GM23338 (cell line): ENCODE data around the gene NUTF2. TPM values are rescaled to one million over a fixed set of nuclear protein-coding genes. Genes with fewer than 3 reads are reported as not detected.

Experiments used
- ATAC-seq: fragments of 200-7000 bp; cut with Tn5 transposase; 3 replicates; pipeline ENCODE4 v1.9.1; 2020
- DNase-seq: peaks from one replicate; pipeline ENCODE4 v3.0.0-alpha.2; 2015; ENCODE audit warnings: low spot score
- H2AFZ ChIP-seq: fragments of 200-600 bp; sonication (generic); 2 replicates; pipeline ENCODE4 v1.8.0; 2016; ENCODE audit warnings: antibody characterized with exemption, mild to moderate bottlenecking, moderate library complexity
- H3F3A ChIP-seq: fragments of 200-600 bp; sonication (generic); replicated peaks from 2 replicates; pipeline ENCODE4 v1.8.0; 2017; ENCODE audit warnings: antibody characterized with exemption, mixed run types, low read depth
- H3K27ac ChIP-seq: fragments of 200-600 bp; sonication (generic); 2 replicates; pipeline ENCODE4 v1.6.1; 2016; ENCODE audit warnings: low read depth
- H3K27me3 ChIP-seq: fragments of 200-600 bp; sonication (generic); 2 replicates; pipeline ENCODE4 v1.8.0; 2016; ENCODE audit warnings: mild to moderate bottlenecking, mixed run types, moderate library complexity; ENCODE audit not compliant: insufficient read depth
- H3K36me3 ChIP-seq: fragments of 200-600 bp; sonication (generic); 2 replicates; pipeline ENCODE4 v1.8.0; 2016; ENCODE audit warnings: mild to moderate bottlenecking; ENCODE audit not compliant: insufficient read depth
- H3K4me1 ChIP-seq: fragments of 200-600 bp; sonication (generic); 2 replicates; pipeline ENCODE4 v1.8.0; 2016; ENCODE audit warnings: mild to moderate bottlenecking, moderate library complexity; ENCODE audit not compliant: insufficient read depth
- H3K4me2 ChIP-seq: fragments of 200-600 bp; sonication (generic); 2 replicates; pipeline ENCODE4 v1.7.1; 2017; ENCODE audit warnings: mixed run types
- H3K4me3 ChIP-seq: fragments of 200-600 bp; sonication (generic); 2 replicates; pipeline ENCODE4 v1.6.1; 2016; ENCODE audit warnings: mixed run types
- H3K79me2 ChIP-seq: fragments of 200-600 bp; sonication (generic); replicated peaks from 2 replicates; pipeline ENCODE4 v1.8.0; 2017; ENCODE audit warnings: mild to moderate bottlenecking; ENCODE audit not compliant: insufficient read depth
- H3K9me2 ChIP-seq: fragments of 200-600 bp; sonication (generic); 2 replicates; pipeline ENCODE4 v1.8.0; 2017; ENCODE audit not compliant: insufficient read depth
- H4K20me1 ChIP-seq: fragments of 200-600 bp; sonication (generic); replicated peaks from 2 replicates; pipeline ENCODE4 v1.8.0; 2017; ENCODE audit warnings: mild to moderate bottlenecking; ENCODE audit not compliant: insufficient read depth
- H3K27ac Mint-ChIP-seq: 2 replicates; pipeline ENCODE4 v1.8.0; 2020; ENCODE audit warnings: inconsistent platforms, mild to moderate bottlenecking, moderate library complexity, mixed read lengths
- H3K27me3 Mint-ChIP-seq: 3 replicates; pipeline ENCODE4 v1.8.0; 2022; ENCODE audit warnings: low read depth, mild to moderate bottlenecking, moderate library complexity, mixed read lengths, inconsistent platforms; ENCODE audit not compliant: insufficient read depth, poor library complexity
- H3K36me3 Mint-ChIP-seq: 3 replicates; pipeline ENCODE4 v1.8.0; 2021; ENCODE audit warnings: low read depth, mild to moderate bottlenecking, inconsistent platforms, moderate library complexity, mixed read lengths
- H3K4me1 Mint-ChIP-seq: 3 replicates; pipeline ENCODE4 v1.8.0; 2020; ENCODE audit warnings: mild to moderate bottlenecking, inconsistent platforms, mixed read lengths
- H3K4me3 Mint-ChIP-seq: 3 replicates; pipeline ENCODE4 v1.8.0; 2021; ENCODE audit warnings: moderate library complexity, mild to moderate bottlenecking, inconsistent platforms, mixed read lengths
- H3K9me3 Mint-ChIP-seq: 3 replicates; pipeline ENCODE4 v1.8.0; 2020; ENCODE audit warnings: moderate library complexity, mild to moderate bottlenecking, inconsistent platforms, mixed read lengths
- CREB1 ChIP-seq: fragments of 250-450 bp; sonication (Bioruptor Pico); IDR thresholded peaks from 2 replicates; pipeline ENCODE4 v1.5.0; 2020; ENCODE audit warnings: low read depth, mild to moderate bottlenecking, moderate library complexity
- CTCF ChIP-seq, 2 experiments: fragments of 200-600 bp in 1 of 2; sonication (generic) in 1 of 2; conservative IDR thresholded peaks; 2 replicates each; pipeline versions ENCODE4 v1.5.1 to v1.6.1; 2016 to 2017; ENCODE audit warnings: antibody characterized with exemption in 2 of 2, low read depth in 2 of 2, mild to moderate bottlenecking in 2 of 2, moderate library complexity in 1 of 2
- NANOG ChIP-seq: IDR thresholded peaks from 2 replicates; pipeline ENCODE4 v1.6.1; 2016; ENCODE audit warnings: antibody characterized with exemption, borderline replicate concordance
- POLR2AphosphoS5 ChIP-seq: IDR thresholded peaks from 2 replicates; pipeline ENCODE4 v1.6.1; 2016; ENCODE audit warnings: antibody characterized with exemption, low read depth
- STAT1 ChIP-seq: IDR thresholded peaks from one replicate; pipeline ENCODE4 v1.6.1; 2016; ENCODE audit warnings: antibody characterized with exemption; ENCODE audit not compliant: unreplicated experiment
- polyA plus RNA-seq: library from polyadenylated mRNA; unstranded; fragments of >200 nt; fragmentation: Nextera tagmentation; extraction: Ambion mirVana; gene quantifications from 2 replicates; pipeline ENCODE4 v1.2.1, GENCODE V29; 2016
- total RNA-seq: library from RNA; depleted of rRNA; stranded (reverse); fragments of >200 nt; shearing (Covaris generic); gene quantifications from 2 replicates; pipeline ENCODE4 v1.2.3, GENCODE V29; 2014
- TF ChIP-seq, protein P1 (sequence below): IDR thresholded peaks from 2 replicates; pipeline ENCODE4 v1.6.1; 2016; ENCODE audit warnings: antibody characterized with exemption
- TF ChIP-seq, protein P2 (sequence below): IDR thresholded peaks from one replicate; pipeline ENCODE4 v1.6.1; 2018; ENCODE audit warnings: antibody characterized with exemption; ENCODE audit not compliant: unreplicated experiment

The NUTF2 gene
- total and polyA plus RNA-seq, 2 experiments from 2014 or later, result 321 to 391 TPM

DNA sequence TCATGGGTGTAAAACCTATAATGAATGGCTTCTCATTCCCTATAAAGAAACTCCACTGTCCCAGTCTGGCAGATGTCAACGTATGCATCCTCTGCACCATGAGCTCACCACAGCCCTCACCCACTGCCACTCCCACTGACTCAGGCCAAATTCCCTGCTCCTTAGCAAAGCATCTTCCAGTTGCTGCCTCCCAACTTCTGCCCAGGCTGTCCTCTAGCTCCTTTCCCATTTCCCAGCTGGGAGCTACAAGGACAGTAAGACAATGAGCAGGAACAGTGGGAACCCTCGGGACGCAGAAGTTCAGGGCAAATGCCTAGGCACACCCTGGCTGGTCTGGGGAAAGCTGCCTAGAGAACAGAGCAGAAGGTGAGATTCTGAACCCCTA, 13.7 kb upstream of the NUTF2 start:
- DNase-seq, result no peak
- H3K79me2 ChIP-seq, result no peaks in the 10 kb centered on the region; the same call in 1 of the 2 replicates
- TF ChIP-seq CREB1 (CRISPR knock-in tag) (no peak), POLR2AphosphoS5 (no peak), NANOG (no peak), CTCF (conservative IDR thresholded peaks at IDR 0.05; ENCODE audit: low read depth in 2 of 2) (no peak)
- TF ChIP-seq, protein P1, sequence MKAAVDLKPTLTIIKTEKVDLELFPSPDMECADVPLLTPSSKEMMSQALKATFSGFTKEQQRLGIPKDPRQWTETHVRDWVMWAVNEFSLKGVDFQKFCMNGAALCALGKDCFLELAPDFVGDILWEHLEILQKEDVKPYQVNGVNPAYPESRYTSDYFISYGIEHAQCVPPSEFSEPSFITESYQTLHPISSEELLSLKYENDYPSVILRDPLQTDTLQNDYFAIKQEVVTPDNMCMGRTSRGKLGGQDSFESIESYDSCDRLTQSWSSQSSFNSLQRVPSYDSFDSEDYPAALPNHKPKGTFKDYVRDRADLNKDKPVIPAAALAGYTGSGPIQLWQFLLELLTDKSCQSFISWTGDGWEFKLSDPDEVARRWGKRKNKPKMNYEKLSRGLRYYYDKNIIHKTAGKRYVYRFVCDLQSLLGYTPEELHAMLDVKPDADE, result no peak
- 0 out of 2 replicates have a peak, but pooled peaks cover 3% of the 10 kb centered on the region for H4K20me1 ChIP-seq
- H3K4me3 Mint-ChIP-seq, result peak overlapping the region; percentile 84
- H3K9me2 ChIP-seq, result no peaks in the 10 kb centered on the region
- no peaks in the 10 kb centered on the region for H3K9me3 Mint-ChIP-seq
- H3K36me3 Mint-ChIP-seq, result peaks cover 26% of the 10 kb centered on the region
- H3K4me1 Mint-ChIP-seq, result peaks cover 10% of the 10 kb centered on the region
- no peak; the same call in 2 of the 3 replicates for ATAC-seq
- no peaks in the 10 kb centered on the region for H3K27me3 ChIP-seq
- peak overlapping the region; percentile 92 for H3K4me3 ChIP-seq
- peak overlapping the region; percentile 99 for H3K4me2 ChIP-seq
- H3K27me3 Mint-ChIP-seq, result peaks cover 9% of the 10 kb centered on the region
- no peak overlapping the region for H3K27ac Mint-ChIP-seq
- H3K36me3 ChIP-seq, result no peaks in the 10 kb centered on the region
- H3K27ac ChIP-seq, result no peak overlapping the region
- no peaks in the 10 kb centered on the region for H3F3A ChIP-seq
- H3K4me1 ChIP-seq, result 0 out of 2 replicates have a peak, but pooled peaks cover 3% of the 10 kb centered on the region
- H2AFZ ChIP-seq, result peak overlapping the region; percentile 84

GRCh38 chr16:67833415-67834241, 13.1 kb upstream of the NUTF2 start:
- Histone ChIP-seq H3K36me3 (no peaks in the 10 kb centered on the region), H3K4me1 (0 out of 2 replicates have a peak, but pooled peaks cover 3% of the 10 kb centered on the region), H2AFZ (peak overlapping the region; percentile 84), H3K79me2 (no peaks in the 10 kb centered on the region; the same call in 1 of the 2 replicates), H3F3A (no peaks in the 10 kb centered on the region), H3K27me3 (no peaks in the 10 kb centered on the region), H3K9me2 (no peaks in the 10 kb centered on the region), H3K4me2 (peak overlapping the region; percentile 99), H4K20me1 (0 out of 2 replicates have a peak, but pooled peaks cover 3% of the 10 kb centered on the region), H3K4me3 (peak overlapping the region; percentile 92), H3K27ac (no peak overlapping the region)
- Mint-ChIP-seq H3K27me3 (peaks cover 9% of the 10 kb centered on the region), H3K9me3 (no peaks in the 10 kb centered on the region), H3K4me1 (peaks cover 10% of the 10 kb centered on the region), H3K36me3 (peaks cover 25% of the 10 kb centered on the region), H3K4me3 (peak overlapping the region; percentile 84), H3K27ac (no peak overlapping the region)
- ATAC-seq, result peak; percentile 99
- peak; percentile 99 for DNase-seq
- TF ChIP-seq, protein P2, sequence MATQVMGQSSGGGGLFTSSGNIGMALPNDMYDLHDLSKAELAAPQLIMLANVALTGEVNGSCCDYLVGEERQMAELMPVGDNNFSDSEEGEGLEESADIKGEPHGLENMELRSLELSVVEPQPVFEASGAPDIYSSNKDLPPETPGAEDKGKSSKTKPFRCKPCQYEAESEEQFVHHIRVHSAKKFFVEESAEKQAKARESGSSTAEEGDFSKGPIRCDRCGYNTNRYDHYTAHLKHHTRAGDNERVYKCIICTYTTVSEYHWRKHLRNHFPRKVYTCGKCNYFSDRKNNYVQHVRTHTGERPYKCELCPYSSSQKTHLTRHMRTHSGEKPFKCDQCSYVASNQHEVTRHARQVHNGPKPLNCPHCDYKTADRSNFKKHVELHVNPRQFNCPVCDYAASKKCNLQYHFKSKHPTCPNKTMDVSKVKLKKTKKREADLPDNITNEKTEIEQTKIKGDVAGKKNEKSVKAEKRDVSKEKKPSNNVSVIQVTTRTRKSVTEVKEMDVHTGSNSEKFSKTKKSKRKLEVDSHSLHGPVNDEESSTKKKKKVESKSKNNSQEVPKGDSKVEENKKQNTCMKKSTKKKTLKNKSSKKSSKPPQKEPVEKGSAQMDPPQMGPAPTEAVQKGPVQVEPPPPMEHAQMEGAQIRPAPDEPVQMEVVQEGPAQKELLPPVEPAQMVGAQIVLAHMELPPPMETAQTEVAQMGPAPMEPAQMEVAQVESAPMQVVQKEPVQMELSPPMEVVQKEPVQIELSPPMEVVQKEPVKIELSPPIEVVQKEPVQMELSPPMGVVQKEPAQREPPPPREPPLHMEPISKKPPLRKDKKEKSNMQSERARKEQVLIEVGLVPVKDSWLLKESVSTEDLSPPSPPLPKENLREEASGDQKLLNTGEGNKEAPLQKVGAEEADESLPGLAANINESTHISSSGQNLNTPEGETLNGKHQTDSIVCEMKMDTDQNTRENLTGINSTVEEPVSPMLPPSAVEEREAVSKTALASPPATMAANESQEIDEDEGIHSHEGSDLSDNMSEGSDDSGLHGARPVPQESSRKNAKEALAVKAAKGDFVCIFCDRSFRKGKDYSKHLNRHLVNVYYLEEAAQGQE, result no peak
- TF ChIP-seq, protein P1, result peak; percentile 94
- no peak for TF ChIP-seq STAT1
